HG02623 (cell line): Measurements from ENCODE around the gene DUSP18.
A peak's percentile ranks its signal among the peaks of the same experiment; 100 is the strongest.
"Not testable (repeated sequence)": the region's sequence is repeated elsewhere in the genome, so short reads cannot be mapped to it uniquely, and the experiment has no call there.

Experiments used
- ATAC-seq: cut with Tn5 transposase; IDR thresholded peaks from one replicate; pipeline ENCODE4 v1.9.1; 2021; ENCODE audit warnings: moderate library complexity; ENCODE audit not compliant: unreplicated experiment

DUSP18 gene

GRCh38 chr22:30667494-30668385, at the start of gene DUSP18:
Gene DUSP18 (minus strand): TSS chr22:30667875. CDS start chr22:30664003, 3,872 bp downstream.
- ATAC-seq, result peak; percentile 73

GRCh38 chr22:30714062-30714461, 46.4 kb upstream of the DUSP18 start:
- ATAC-seq, result no peak

- no peak for ATAC-seq
These were observed 44.4 kb upstream of the DUSP18 start for GRCh38 chr22:30712094-30712493.

- ATAC-seq, result not testable (repeated sequence)
These were observed 42.3 kb upstream of the DUSP18 start for GRCh38 chr22:30709980-30710379.

- ATAC-seq, result no peak
These were observed 38.3 kb upstream of the DUSP18 start for GRCh38 chr22:30705710-30706651.

- ATAC-seq, result no peak
These were observed 37.3 kb upstream of the DUSP18 start for GRCh38 chr22:30704978-30705377.

GRCh38 chr22:30702856-30703255, 35.2 kb upstream of the DUSP18 start:
- ATAC-seq, result no peak

- no peak for ATAC-seq
These were observed 34.2 kb upstream of the DUSP18 start for GRCh38 chr22:30701872-30702271.

- no peak for ATAC-seq
These were observed 30.3 kb upstream of the DUSP18 start for GRCh38 chr22:30697975-30698374.

GRCh38 chr22:30695871-30696655, 28.4 kb upstream of the DUSP18 start:
- ATAC-seq, result no peak

- ATAC-seq, result no peak
These were observed 27.7 kb upstream of the DUSP18 start for GRCh38 chr22:30695351-30695851.

- ATAC-seq, result no peak
These were observed 27.1 kb upstream of the DUSP18 start, which contains the start of gene OSBP2 for GRCh38 chr22:30694640-30695350. Gene OSBP2 (plus strand): TSS chr22:30694874. CDS start chr22:30694910, 36 bp downstream.

GRCh38 chr22:30694171-30694639, 26.5 kb upstream of the DUSP18 start:
- no peak for ATAC-seq

GRCh38 chr22:30691204-30691603, 23.5 kb upstream of the DUSP18 start:
- no peak for ATAC-seq

- ATAC-seq, result no peak
These were observed 21.9 kb upstream of the DUSP18 start for GRCh38 chr22:30689622-30690021.

GRCh38 chr22:30687358-30687757, 19.7 kb upstream of the DUSP18 start:
- no peak for ATAC-seq

GRCh38 chr22:30685178-30685577, 17.5 kb upstream of the DUSP18 start:
- ATAC-seq, result no peak

- no peak for ATAC-seq
These were observed 14.2 kb upstream of the DUSP18 start for GRCh38 chr22:30681831-30682230.

- ATAC-seq, result no peak
These were observed 13.5 kb upstream of the DUSP18 start for GRCh38 chr22:30680991-30681770.
